K562 (cell line): Measurements from ENCODE around the gene WDR31. TPM values are rescaled to one million over a fixed set of nuclear protein-coding genes. Genes with fewer than 3 reads are reported as not detected.

Experiments
- GTF2A2 ChIP-seq: IDR thresholded peaks from 2 replicates; pipeline ENCODE4 v1.6.1; 2016; ENCODE audit warnings: mild to moderate bottlenecking, missing genetic modification characterization, missing compliant biosample characterization
- HSF4 ChIP-seq: fragments of 250-450 bp; sonication (Bioruptor Pico); IDR thresholded peaks from 2 replicates; pipeline ENCODE4 v2.1.2; 2022; ENCODE audit warnings: mild to moderate bottlenecking, moderate library complexity, borderline replicate concordance
- JUN ChIP-seq, 2 experiments: sonication (generic) in 1 of 2; formaldehyde crosslinking in 1 of 2; IDR thresholded peaks; 2 replicates each; pipeline versions ENCODE4 v1.6.1 to v1.8.0; 2012 to 2022; ENCODE audit warnings: borderline replicate concordance in 2 of 2, mild to moderate bottlenecking in 2 of 2, improper control_type of control experiment in 1 of 2, low read depth in 1 of 2, low read length in 1 of 2, missing genetic modification reagents in 1 of 2
- MAZ ChIP-seq, 2 experiments: fragments of 450-650 bp in 1 of 2; sonication (generic) in 1 of 2; formaldehyde crosslinking; IDR thresholded peaks in 1 of 2; conservative IDR thresholded peaks in 1 of 2; 2 replicates each; pipeline versions ENCODE4 v1.4.0 to v1.5.0; 2020; ENCODE audit warnings: mild to moderate bottlenecking in 1 of 2, missing genetic modification reagents in 1 of 2
- RAD21 ChIP-seq, 2 experiments: fragments of 250-450 bp in 1 of 2; fragments of 450-650 bp in 1 of 2; sonication (Bioruptor Pico) in 1 of 2; formaldehyde crosslinking in 1 of 2; IDR thresholded peaks in 1 of 2; conservative IDR thresholded peaks in 1 of 2; 2 replicates each; pipeline versions ENCODE4 v1.4.0 to v1.8.0; 2020 to 2022; ENCODE audit warnings: mild to moderate bottlenecking in 2 of 2, moderate library complexity in 1 of 2
- SMAD1 ChIP-seq: fragments of 150-350 bp; IDR thresholded peaks from 2 replicates; pipeline ENCODE4 v1.6.1; 2014; ENCODE audit warnings: low read length, low read depth; ENCODE audit not compliant: partially characterized antibody
- ZNF263 ChIP-seq: sonication (generic); formaldehyde crosslinking; IDR thresholded peaks from 2 replicates; pipeline ENCODE4 v1.8.0; 2022; ENCODE audit warnings: mild to moderate bottlenecking, missing genetic modification reagents, borderline replicate concordance
- ZNF668 ChIP-seq: fragments of 250-450 bp; sonication (Bioruptor Pico); IDR thresholded peaks from 2 replicates; pipeline ENCODE4 v1.8.0; 2022; ENCODE audit warnings: mild to moderate bottlenecking, inconsistent platforms
- polyA plus RNA-seq, 8 experiments: library from polyadenylated mRNA; depleted of rRNA in 4 of 8; stranded (reverse) in 5 of 8; unstranded in 3 of 8; fragments of >200 nt; fragmentation: Nextera tagmentation in 2 of 8; fragmentation: Illumina TruSeq in 1 of 8; extraction: Ambion mirVana in 2 of 8; extraction: Trizol in 1 of 8; gene quantifications; 2 replicates each; pipeline versions ENCODE4 v1.2.1 to v1.2.3, GENCODE V29; 2011 to 2014; ENCODE audit warnings: inconsistent platforms in 1 of 8, missing spikeins in 1 of 8
- total RNA-seq, 7 experiments: library from RNA; depleted of rRNA in 6 of 7; stranded (reverse); fragments of >200 nt in 6 of 7; fragmentation: Illumina TruSeq in 2 of 7; extraction: Trizol in 2 of 7; gene quantifications; 2 replicates each; pipeline versions ENCODE4 v1.2.1 to v1.2.3, GENCODE V29; 2011 to 2021; ENCODE audit warnings: low replicate concordance in 1 of 7
- TF ChIP-seq, protein P1 (sequence below): fragments of 250-450 bp; sonication (Bioruptor Pico); IDR thresholded peaks from 2 replicates; pipeline ENCODE4 v1.4.0; 2020; ENCODE audit warnings: mild to moderate bottlenecking, moderate library complexity, borderline replicate concordance
- TF ChIP-seq, protein P2 (sequence below): fragments of 250-450 bp; sonication (Bioruptor Pico); IDR thresholded peaks from 2 replicates; pipeline ENCODE4 v1.4.0; 2020
- TF ChIP-seq, protein P3 (sequence below), 3 experiments: fragments of 200-800 bp in 1 of 3; fragments of 250-450 bp in 1 of 3; fragments of 450-650 bp in 1 of 3; sonication (Bioruptor Pico) in 1 of 3; sonication (Bioruptor generic) in 1 of 3; formaldehyde crosslinking in 1 of 3; IDR thresholded peaks; 2 replicates each; pipeline versions ENCODE4 v1.6.1 to v1.8.0; 2016 to 2022; ENCODE audit warnings: mild to moderate bottlenecking in 2 of 3, missing genetic modification characterization in 2 of 3, missing compliant biosample characterization in 1 of 3, moderate library complexity in 1 of 3
- TF ChIP-seq, protein P4 (sequence below): fragments of 450-650 bp; formaldehyde crosslinking; IDR thresholded peaks from 2 replicates; pipeline ENCODE4 v1.4.0; 2020; ENCODE audit warnings: mild to moderate bottlenecking, moderate library complexity

WDR31 gene
- total and polyA plus RNA-seq, 9 of the 15 experiments (the other 6 are each of a cell fraction or from before 2014, with no cell fraction given): 0.35 to 1.8 (median 0.95) TPM

DNA sequence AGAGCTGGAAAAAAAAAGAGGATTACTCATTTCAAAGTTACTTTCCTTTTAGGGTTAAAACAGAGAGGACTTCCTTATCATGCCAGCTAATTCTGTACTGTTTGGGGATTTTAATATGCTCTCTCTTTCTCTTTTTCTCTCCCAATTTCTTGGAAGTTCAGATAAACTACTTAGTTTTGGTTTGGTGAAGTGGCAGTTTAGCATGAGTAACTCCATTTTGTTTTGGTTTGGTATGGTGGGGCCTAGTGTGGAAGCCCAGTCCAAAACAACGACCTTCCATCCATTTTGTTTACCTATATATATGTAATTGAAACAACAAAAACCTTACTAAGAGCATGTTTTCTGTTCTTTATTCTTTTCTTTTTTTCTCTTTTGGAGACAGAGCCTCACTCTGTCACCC lies 5.6 kb upstream of the WDR31 start (continued):
- TF ChIP-seq, protein P1, sequence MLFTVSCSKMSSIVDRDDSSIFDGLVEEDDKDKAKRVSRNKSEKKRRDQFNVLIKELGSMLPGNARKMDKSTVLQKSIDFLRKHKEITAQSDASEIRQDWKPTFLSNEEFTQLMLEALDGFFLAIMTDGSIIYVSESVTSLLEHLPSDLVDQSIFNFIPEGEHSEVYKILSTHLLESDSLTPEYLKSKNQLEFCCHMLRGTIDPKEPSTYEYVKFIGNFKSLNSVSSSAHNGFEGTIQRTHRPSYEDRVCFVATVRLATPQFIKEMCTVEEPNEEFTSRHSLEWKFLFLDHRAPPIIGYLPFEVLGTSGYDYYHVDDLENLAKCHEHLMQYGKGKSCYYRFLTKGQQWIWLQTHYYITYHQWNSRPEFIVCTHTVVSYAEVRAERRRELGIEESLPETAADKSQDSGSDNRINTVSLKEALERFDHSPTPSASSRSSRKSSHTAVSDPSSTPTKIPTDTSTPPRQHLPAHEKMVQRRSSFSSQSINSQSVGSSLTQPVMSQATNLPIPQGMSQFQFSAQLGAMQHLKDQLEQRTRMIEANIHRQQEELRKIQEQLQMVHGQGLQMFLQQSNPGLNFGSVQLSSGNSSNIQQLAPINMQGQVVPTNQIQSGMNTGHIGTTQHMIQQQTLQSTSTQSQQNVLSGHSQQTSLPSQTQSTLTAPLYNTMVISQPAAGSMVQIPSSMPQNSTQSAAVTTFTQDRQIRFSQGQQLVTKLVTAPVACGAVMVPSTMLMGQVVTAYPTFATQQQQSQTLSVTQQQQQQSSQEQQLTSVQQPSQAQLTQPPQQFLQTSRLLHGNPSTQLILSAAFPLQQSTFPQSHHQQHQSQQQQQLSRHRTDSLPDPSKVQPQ (CRISPR knock-in tag): peak; percentile 53; the same call in 1 of the 2 replicates
- no peak for TF ChIP-seq JUN (IDR thresholded peaks at IDR 0.05; ENCODE audit: borderline replicate concordance, low read depth, low read length)
- no peak for TF ChIP-seq JUN (CRISPR knock-in tag; IDR thresholded peaks at IDR 0.05; ENCODE audit: borderline replicate concordance)
- peak; percentile 65; the same call in 1 of the 2 replicates for TF ChIP-seq HSF4
- no peak for TF ChIP-seq ZNF263
- TF ChIP-seq SMAD1: no peak
- peak; percentile 94 for TF ChIP-seq ZNF668 (CRISPR knock-in tag)
- peak in 1 of 2 experiments; percentile 79; a peak in 2 of 4 replicates for TF ChIP-seq MAZ (CRISPR knock-in tag; conservative IDR thresholded peaks at IDR 0.05 in 1 of 2, IDR thresholded peaks at IDR 0.05 in 1 of 2)
- TF ChIP-seq, protein P2, sequence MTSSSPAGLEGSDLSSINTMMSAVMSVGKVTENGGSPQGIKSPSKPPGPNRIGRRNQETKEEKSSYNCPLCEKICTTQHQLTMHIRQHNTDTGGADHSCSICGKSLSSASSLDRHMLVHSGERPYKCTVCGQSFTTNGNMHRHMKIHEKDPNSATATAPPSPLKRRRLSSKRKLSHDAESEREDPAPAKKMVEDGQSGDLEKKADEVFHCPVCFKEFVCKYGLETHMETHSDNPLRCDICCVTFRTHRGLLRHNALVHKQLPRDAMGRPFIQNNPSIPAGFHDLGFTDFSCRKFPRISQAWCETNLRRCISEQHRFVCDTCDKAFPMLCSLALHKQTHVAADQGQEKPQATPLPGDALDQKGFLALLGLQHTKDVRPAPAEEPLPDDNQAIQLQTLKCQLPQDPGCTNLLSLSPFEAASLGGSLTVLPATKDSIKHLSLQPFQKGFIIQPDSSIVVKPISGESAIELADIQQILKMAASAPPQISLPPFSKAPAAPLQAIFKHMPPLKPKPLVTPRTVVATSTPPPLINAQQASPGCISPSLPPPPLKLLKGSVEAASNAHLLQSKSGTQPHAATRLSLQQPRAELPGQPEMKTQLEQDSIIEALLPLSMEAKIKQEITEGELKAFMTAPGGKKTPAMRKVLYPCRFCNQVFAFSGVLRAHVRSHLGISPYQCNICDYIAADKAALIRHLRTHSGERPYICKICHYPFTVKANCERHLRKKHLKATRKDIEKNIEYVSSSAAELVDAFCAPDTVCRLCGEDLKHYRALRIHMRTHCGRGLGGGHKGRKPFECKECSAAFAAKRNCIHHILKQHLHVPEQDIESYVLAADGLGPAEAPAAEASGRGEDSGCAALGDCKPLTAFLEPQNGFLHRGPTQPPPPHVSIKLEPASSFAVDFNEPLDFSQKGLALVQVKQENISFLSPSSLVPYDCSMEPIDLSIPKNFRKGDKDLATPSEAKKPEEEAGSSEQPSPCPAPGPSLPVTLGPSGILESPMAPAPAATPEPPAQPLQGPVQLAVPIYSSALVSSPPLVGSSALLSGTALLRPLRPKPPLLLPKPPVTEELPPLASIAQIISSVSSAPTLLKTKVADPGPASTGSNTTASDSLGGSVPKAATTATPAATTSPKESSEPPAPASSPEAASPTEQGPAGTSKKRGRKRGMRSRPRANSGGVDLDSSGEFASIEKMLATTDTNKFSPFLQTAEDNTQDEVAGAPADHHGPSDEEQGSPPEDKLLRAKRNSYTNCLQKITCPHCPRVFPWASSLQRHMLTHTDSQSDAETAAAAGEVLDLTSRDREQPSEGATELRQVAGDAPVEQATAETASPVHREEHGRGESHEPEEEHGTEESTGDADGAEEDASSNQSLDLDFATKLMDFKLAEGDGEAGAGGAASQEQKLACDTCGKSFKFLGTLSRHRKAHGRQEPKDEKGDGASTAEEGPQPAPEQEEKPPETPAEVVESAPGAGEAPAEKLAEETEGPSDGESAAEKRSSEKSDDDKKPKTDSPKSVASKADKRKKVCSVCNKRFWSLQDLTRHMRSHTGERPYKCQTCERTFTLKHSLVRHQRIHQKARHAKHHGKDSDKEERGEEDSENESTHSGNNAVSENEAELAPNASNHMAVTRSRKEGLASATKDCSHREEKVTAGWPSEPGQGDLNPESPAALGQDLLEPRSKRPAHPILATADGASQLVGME: peak; percentile 73; the same call in 1 of the 2 replicates
- peak; percentile 92 for TF ChIP-seq GTF2A2 (tag)
- TF ChIP-seq, protein P3, sequence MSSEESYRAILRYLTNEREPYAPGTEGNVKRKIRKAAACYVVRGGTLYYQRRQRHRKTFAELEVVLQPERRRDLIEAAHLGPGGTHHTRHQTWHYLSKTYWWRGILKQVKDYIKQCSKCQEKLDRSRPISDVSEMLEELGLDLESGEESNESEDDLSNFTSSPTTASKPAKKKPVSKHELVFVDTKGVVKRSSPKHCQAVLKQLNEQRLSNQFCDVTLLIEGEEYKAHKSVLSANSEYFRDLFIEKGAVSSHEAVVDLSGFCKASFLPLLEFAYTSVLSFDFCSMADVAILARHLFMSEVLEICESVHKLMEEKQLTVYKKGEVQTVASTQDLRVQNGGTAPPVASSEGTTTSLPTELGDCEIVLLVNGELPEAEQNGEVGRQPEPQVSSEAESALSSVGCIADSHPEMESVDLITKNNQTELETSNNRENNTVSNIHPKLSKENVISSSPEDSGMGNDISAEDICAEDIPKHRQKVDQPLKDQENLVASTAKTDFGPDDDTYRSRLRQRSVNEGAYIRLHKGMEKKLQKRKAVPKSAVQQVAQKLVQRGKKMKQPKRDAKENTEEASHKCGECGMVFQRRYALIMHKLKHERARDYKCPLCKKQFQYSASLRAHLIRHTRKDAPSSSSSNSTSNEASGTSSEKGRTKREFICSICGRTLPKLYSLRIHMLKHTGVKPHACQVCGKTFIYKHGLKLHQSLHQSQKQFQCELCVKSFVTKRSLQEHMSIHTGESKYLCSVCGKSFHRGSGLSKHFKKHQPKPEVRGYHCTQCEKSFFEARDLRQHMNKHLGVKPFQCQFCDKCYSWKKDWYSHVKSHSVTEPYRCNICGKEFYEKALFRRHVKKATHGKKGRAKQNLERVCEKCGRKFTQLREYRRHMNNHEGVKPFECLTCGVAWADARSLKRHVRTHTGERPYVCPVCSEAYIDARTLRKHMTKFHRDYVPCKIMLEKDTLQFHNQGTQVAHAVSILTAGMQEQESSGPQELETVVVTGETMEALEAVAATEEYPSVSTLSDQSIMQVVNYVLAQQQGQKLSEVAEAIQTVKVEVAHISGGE (CRISPR knock-in tag; IDR thresholded peaks at IDR 0.05): peak in 1 of 3 experiments; percentile 68; a peak in 2 of 6 replicates
- TF ChIP-seq RAD21 (CRISPR knock-in tag; conservative IDR thresholded peaks at IDR 0.05 in 1 of 2, IDR thresholded peaks at IDR 0.05 in 1 of 2): no peak; a peak in 1 of 4 replicates
- TF ChIP-seq, protein P4, sequence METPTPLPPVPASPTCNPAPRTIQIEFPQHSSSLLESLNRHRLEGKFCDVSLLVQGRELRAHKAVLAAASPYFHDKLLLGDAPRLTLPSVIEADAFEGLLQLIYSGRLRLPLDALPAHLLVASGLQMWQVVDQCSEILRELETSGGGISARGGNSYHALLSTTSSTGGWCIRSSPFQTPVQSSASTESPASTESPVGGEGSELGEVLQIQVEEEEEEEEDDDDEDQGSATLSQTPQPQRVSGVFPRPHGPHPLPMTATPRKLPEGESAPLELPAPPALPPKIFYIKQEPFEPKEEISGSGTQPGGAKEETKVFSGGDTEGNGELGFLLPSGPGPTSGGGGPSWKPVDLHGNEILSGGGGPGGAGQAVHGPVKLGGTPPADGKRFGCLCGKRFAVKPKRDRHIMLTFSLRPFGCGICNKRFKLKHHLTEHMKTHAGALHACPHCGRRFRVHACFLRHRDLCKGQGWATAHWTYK: peak; percentile 95
